GM23338 (cell line): ENCODE measurements around the gene ST7L.

Experiments used
- CREB1 ChIP-seq: fragments of 250-450 bp; sonication (Bioruptor Pico); IDR thresholded peaks from 2 replicates; pipeline ENCODE4 v1.5.0; 2020; ENCODE audit warnings: low read depth, mild to moderate bottlenecking, moderate library complexity
- CTCF ChIP-seq, 2 experiments: fragments of 200-600 bp in 1 of 2; sonication (generic) in 1 of 2; conservative IDR thresholded peaks; 2 replicates each; pipeline versions ENCODE4 v1.5.1 to v1.6.1; 2016 to 2017; ENCODE audit warnings: antibody characterized with exemption in 2 of 2, low read depth in 2 of 2, mild to moderate bottlenecking in 2 of 2, moderate library complexity in 1 of 2
- ETS1 ChIP-seq: IDR thresholded peaks from 2 replicates; pipeline ENCODE4 v1.6.1; 2016; ENCODE audit warnings: antibody characterized with exemption
- EZH2 ChIP-seq: fragments of 200-600 bp; sonication (generic); IDR thresholded peaks from one replicate; pipeline ENCODE4 v1.8.0; 2017; ENCODE audit warnings: antibody characterized with exemption, mild to moderate bottlenecking, low read depth; ENCODE audit not compliant: unreplicated experiment
- EZH2phosphoT487 ChIP-seq: fragments of 200-600 bp; sonication (generic); IDR thresholded peaks from one replicate; pipeline ENCODE4 v1.8.1; 2018; ENCODE audit warnings: antibody characterized with exemption; ENCODE audit not compliant: unreplicated experiment
- JUNB ChIP-seq: IDR thresholded peaks from one replicate; pipeline ENCODE4 v1.6.1; 2016; ENCODE audit warnings: antibody characterized with exemption; ENCODE audit not compliant: unreplicated experiment
- NANOG ChIP-seq: IDR thresholded peaks from 2 replicates; pipeline ENCODE4 v1.6.1; 2016; ENCODE audit warnings: antibody characterized with exemption, borderline replicate concordance
- POLR2AphosphoS5 ChIP-seq: IDR thresholded peaks from 2 replicates; pipeline ENCODE4 v1.6.1; 2016; ENCODE audit warnings: antibody characterized with exemption, low read depth
- REST ChIP-seq: IDR thresholded peaks from one replicate; pipeline ENCODE4 v1.6.1; 2018; ENCODE audit warnings: antibody characterized with exemption; ENCODE audit not compliant: unreplicated experiment
- STAT1 ChIP-seq: IDR thresholded peaks from one replicate; pipeline ENCODE4 v1.6.1; 2016; ENCODE audit warnings: antibody characterized with exemption; ENCODE audit not compliant: unreplicated experiment
- ZNF331 ChIP-seq: fragments of 250-450 bp; sonication (Bioruptor Pico); IDR thresholded peaks from 2 replicates; pipeline ENCODE4 v1.5.0; 2020; ENCODE audit warnings: low read depth, mild to moderate bottlenecking, moderate library complexity

GRCh38 chr1:112505878-112506277 lies 113.1 kb downstream of the ST7L start:
- no peak for TF ChIP-seq CTCF (conservative IDR thresholded peaks at IDR 0.05; ENCODE audit: low read depth in 2 of 2)
- no peak for TF ChIP-seq ZNF331 (CRISPR knock-in tag)
- TF ChIP-seq EZH2phosphoT487 = no peak
- TF ChIP-seq EZH2 = no peak
- no peak for TF ChIP-seq REST
- TF ChIP-seq ETS1 = no peak
- TF ChIP-seq POLR2AphosphoS5 = no peak
- TF ChIP-seq CREB1 = no peak
- no peak for TF ChIP-seq JUNB
- no peak for TF ChIP-seq STAT1
- TF ChIP-seq NANOG = no peak
